ENCODE results near the gene CLNK. TPM values are rescaled to one million over a fixed set of nuclear protein-coding genes. Genes with fewer than 3 reads are reported as not detected.

CLNK gene
- total and polyA plus RNA-seq, 2 of the 8 experiments (the other 6 are each of a cell fraction or from before 2014, with no cell fraction given) = not detected

DNA sequence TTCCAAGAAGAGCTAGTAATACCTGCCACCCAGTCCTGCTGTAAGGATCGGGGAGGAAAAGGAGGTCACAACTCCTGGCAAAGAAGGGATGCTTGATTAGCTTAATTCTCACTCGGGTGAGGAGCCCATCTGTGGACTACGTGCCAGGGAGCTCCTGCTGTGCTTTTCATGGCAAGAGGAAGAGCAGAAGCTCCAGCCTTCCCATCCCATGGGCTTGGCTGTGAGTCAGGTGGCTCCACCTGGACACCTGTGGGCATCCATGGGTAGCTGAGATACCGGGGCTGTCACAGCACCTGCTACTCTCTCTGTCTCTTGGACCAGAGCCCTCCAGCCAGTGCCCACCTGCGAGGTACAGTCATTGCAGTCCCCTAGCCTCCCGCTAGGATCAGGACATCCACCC, 18.0 kb downstream of the CLNK start (continued):
- TF ChIP-seq JUND (IDR thresholded peaks at IDR 0.05; ENCODE audit: low read length) (no peak), PHF8 (conservative IDR thresholded peaks at IDR 0.05; ENCODE audit: low read depth, low read length) (no peak), KDM5A (IDR thresholded peaks at IDR 0.05; ENCODE audit: low read length) (no peak), RBBP5 (IDR thresholded peaks at IDR 0.05; ENCODE audit: borderline replicate concordance, low read depth, low read length) (no peak), ASH2L (IDR thresholded peaks at IDR 0.05; ENCODE audit: low read length) (no peak), SAP30 (IDR thresholded peaks at IDR 0.05; ENCODE audit: insufficient read depth, insufficient replicate concordance, low read length) (no peak)
